ENCODE results near the gene RELL2. TPM values are rescaled to one million over a fixed set of nuclear protein-coding genes. Genes with fewer than 3 reads are reported as not detected.

Gene RELL2
- total RNA-seq, 4 donors from 2014 or later, result 4.3 to 10.4 (median 6.4) TPM

DNA sequence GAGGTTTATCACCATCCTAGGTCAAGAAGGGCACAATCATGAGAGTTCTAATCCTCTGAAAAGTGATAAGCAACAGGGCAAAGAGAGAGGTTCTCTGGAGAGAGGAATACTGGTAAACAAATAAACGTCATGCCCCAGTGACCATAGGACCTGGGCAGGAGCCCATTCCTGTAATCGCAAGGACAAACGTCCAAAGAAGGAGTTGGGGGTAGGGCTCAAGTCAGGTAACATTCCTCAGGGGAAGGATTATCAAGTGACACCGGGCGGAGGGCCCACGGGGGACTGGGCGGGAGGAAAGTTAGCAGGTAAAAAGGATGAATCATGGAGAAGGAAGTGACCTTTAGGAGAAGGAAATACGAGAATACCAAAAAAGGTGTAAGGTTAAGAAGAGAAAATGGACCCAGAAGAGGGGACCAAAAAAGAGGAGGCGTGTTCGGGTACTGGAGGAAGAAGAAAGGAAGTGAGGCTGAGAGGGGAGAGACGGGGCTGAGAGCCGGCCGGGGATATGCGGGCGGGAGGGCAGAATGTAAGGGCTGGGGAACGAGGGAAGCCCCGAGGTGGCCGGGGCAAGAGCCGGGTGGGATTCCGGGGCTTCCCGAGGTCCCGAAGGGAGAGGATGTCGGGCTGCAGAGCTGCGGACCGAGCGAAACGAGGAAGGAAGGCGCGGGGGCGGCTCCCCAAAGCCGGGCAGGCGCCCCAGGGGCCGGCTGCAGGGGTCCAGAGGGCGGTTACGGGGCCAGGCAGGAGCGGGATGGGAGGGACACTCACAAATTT, 18.6 kb upstream of the RELL2 start:
- Histone ChIP-seq H3K27me3 (no peaks in the 10 kb centered on the region), H3K4me3 (peak overlapping the region; percentile 76 to 100 (median 84)), H3K9me3 (no peaks in the 10 kb centered on the region), H3K36me3 (peaks cover 0 to 35% (median 18%) of the 10 kb centered on the region in 3 donors), H3K27ac (peak overlapping the region; percentile 97 to 99 (median 97)), H3K4me1 (peaks cover 17 to 44% (median 21%) of the 10 kb centered on the region in 3 donors)
- DNase-seq, result no peak
- intact Hi-C loops (cut with DNase I), result no loop called here
- TF ChIP-seq POLR2A (IDR thresholded peaks at IDR 0.05), result no peak
- 0 to 1% methylated on average over 30 to 36 of the region's 36 CpGs for WGBS, 2 donors

DNA sequence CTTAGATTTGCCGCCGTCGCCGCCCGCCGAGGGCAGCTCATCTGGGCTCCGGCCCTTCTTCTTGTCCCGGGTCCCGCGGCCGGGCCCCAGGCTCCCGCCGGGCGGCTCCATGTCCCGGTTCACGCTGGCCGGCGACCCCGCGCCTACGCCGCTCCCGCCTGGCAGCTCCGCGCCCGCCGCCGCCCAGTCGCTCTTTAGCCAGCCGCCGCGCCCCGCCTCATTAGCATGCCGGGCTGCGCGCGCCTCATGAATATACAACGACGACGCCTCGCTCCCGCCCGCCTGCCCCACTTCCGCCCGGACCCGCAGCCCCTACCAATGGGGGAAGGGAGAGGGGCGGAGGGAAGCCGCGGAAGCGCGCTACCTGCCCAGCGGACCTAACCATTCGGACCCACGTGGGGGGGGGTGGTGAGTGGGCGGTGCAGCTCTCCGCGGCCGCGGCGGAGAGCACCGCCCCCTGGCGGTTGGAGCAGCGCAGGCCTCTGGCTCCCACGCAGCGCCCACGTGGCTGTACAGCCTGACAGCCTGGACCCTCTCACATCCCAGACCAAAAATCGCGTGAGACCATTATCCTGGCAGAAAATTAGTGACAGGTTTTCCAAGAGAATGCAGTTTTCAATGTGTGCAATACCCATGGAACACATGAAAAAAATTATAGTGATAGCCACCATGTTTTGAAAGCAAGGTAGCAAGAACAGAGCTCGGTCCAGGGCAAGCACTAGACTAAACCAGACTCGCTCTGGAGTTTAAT, 17.8 kb upstream of the RELL2 start, which contains the start of gene DIAPH1:
Gene DIAPH1 (minus strand): TSS at position 197 of the 751 bp plus-strand sequence. CDS start 86 bp downstream, at position 111.
- peaks cover 0 to 43% (median 26%) of the 10 kb centered on the region in 3 donors for H3K36me3 ChIP-seq
- WGBS, 2 donors, result 3 to 5% methylated on average over 14 to 26 of the region's 70 CpGs
- H3K4me3 ChIP-seq, result peak within 1 kb of the TSS; percentile 76 to 100 (median 84)
- peak within 1 kb of the TSS; percentile 97 to 99 (median 97) for H3K27ac ChIP-seq
- no peaks in the 10 kb centered on the region for H3K9me3 ChIP-seq
- peaks cover 17 to 40% (median 21%) of the 10 kb centered on the region in 3 donors for H3K4me1 ChIP-seq
- TF ChIP-seq, protein P1, sequence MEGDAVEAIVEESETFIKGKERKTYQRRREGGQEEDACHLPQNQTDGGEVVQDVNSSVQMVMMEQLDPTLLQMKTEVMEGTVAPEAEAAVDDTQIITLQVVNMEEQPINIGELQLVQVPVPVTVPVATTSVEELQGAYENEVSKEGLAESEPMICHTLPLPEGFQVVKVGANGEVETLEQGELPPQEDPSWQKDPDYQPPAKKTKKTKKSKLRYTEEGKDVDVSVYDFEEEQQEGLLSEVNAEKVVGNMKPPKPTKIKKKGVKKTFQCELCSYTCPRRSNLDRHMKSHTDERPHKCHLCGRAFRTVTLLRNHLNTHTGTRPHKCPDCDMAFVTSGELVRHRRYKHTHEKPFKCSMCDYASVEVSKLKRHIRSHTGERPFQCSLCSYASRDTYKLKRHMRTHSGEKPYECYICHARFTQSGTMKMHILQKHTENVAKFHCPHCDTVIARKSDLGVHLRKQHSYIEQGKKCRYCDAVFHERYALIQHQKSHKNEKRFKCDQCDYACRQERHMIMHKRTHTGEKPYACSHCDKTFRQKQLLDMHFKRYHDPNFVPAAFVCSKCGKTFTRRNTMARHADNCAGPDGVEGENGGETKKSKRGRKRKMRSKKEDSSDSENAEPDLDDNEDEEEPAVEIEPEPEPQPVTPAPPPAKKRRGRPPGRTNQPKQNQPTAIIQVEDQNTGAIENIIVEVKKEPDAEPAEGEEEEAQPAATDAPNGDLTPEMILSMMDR (IDR thresholded peaks at IDR 0.05), result peak; percentile 98 to 100 (median 99)
- peak in 3 of 4 donors; percentile 77 to 95 (median 85) for TF ChIP-seq POLR2A (IDR thresholded peaks at IDR 0.05)
- intact Hi-C loops (cut with DNase I), result no loop called here
- DNase-seq, result peak; percentile 90
- H3K27me3 ChIP-seq, result no peaks in the 10 kb centered on the region

DNA sequence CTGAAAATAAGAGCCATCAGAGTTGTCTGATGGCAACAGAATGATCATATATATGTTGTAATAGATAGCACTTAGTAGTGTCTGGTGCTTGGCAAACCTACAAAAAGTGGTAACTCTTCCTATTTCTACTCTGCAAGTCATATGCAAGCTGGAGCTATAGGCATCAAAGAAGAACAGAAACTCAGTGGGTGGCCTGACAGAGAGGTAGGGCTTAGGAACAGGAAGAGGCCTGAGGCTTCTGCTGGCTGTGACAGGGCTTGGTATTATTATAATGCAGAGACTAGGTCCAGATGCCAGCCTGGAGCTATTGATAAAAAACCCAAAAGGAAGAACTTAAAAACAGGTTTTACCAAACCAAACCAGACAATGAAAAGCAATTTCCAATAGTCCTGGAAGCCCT, 13.6 kb upstream of the RELL2 start:
- Histone ChIP-seq H3K27me3 (no peaks in the 10 kb centered on the region), H3K4me1 (peaks cover 0 to 11% (median 3%) of the 10 kb centered on the region in 3 donors), H3K9me3 (no peaks in the 10 kb centered on the region), H3K4me3 (no peak overlapping the region), H3K27ac (peak overlapping the region in 1 of 4 donors; percentile 9), H3K36me3 (peaks cover 14 to 85% (median 51%) of the 10 kb centered on the region in 3 donors)
- intact Hi-C loops (cut with DNase I), result no loop called here
- DNase-seq, result no peak
- TF ChIP-seq, protein P1 (IDR thresholded peaks at IDR 0.05), result no peak
- no peak for TF ChIP-seq POLR2A (IDR thresholded peaks at IDR 0.05)

DNA sequence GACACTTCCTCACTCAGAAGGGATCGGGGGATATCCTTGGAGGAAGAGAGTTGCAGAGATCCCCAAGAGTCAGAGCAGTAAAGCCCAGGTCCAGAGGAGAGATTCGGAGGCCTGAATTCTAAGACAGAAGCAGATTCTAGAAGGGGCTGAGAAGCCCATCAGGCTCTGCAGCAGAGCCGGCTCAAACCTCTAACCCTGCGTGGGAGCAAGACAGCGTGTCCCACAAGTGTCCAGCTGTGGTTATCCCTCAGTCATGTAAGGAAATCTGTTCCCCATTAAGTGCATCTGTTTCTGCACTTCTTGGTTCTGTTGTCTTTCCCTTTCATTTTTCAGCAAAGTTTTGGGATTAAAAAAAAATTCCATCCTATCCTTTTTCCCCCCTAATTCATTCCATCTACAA, 13.2 kb upstream of the RELL2 start:
- no peak for DNase-seq
- H3K27me3 ChIP-seq, result no peaks in the 10 kb centered on the region
- H3K36me3 ChIP-seq, result peaks cover 18 to 89% (median 55%) of the 10 kb centered on the region in 3 donors
- no peak overlapping the region for H3K4me3 ChIP-seq
- intact Hi-C loops (cut with DNase I), result no loop called here
- WGBS, 2 donors, result 57 to 79% methylated on average over 5 of the region's 5 CpGs
- peak overlapping the region in 1 of 4 donors; percentile 9 for H3K27ac ChIP-seq
- peaks cover 0 to 10% (median 3%) of the 10 kb centered on the region in 3 donors for H3K4me1 ChIP-seq
- TF ChIP-seq, protein P1 (IDR thresholded peaks at IDR 0.05), result no peak
- TF ChIP-seq POLR2A (IDR thresholded peaks at IDR 0.05), result no peak
- no peaks in the 10 kb centered on the region for H3K9me3 ChIP-seq

DNA sequence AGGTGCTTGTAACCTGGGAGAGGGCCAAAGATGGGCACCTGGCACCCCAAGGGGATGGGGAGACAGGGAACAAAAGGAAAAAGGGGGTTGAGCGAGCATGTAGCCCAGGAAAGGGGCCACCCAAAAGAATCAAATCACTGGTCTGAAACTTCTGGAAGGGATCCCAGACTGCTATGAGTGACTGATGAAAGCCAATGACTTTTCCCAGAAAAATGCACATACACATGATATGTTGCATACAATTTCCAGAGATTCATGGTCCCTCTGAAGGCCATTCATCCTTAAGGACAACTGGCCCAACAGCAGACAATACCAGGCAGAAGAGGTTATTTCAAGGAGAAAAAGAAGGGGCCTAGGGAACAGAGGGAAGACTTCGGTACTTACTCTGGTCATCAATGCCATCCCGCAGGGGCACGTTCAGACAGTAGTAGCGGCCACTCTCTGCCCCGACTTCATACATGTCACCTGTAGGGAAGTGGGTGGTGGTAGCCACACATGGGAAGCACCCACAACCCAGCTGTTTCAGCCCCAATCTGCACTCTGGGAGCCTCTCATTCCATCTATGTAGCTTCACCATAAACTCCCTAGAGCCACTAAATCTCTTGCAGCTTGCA, 8.5 kb upstream of the RELL2 start:
- DNase-seq, result no peak
- TF ChIP-seq, protein P1 (IDR thresholded peaks at IDR 0.05), result no peak
- no peak for TF ChIP-seq POLR2A (IDR thresholded peaks at IDR 0.05)
- no peak overlapping the region for H3K27ac ChIP-seq
- intact Hi-C loops (cut with DNase I), result no loop called here
- peaks cover 0 to 7% (median 4%) of the 10 kb centered on the region in 3 donors for H3K4me1 ChIP-seq
- H3K4me3 ChIP-seq, result no peak overlapping the region
- no peaks in the 10 kb centered on the region for H3K27me3 ChIP-seq
- peaks cover 30 to 91% (median 40%) of the 10 kb centered on the region in 3 donors for H3K36me3 ChIP-seq
- H3K9me3 ChIP-seq, result no peaks in the 10 kb centered on the region
- WGBS, 2 donors, result 90 to 92% methylated on average over 6 of the region's 6 CpGs
